ENCODE results near the gene KPNB1.

KPNB1 gene

DNA sequence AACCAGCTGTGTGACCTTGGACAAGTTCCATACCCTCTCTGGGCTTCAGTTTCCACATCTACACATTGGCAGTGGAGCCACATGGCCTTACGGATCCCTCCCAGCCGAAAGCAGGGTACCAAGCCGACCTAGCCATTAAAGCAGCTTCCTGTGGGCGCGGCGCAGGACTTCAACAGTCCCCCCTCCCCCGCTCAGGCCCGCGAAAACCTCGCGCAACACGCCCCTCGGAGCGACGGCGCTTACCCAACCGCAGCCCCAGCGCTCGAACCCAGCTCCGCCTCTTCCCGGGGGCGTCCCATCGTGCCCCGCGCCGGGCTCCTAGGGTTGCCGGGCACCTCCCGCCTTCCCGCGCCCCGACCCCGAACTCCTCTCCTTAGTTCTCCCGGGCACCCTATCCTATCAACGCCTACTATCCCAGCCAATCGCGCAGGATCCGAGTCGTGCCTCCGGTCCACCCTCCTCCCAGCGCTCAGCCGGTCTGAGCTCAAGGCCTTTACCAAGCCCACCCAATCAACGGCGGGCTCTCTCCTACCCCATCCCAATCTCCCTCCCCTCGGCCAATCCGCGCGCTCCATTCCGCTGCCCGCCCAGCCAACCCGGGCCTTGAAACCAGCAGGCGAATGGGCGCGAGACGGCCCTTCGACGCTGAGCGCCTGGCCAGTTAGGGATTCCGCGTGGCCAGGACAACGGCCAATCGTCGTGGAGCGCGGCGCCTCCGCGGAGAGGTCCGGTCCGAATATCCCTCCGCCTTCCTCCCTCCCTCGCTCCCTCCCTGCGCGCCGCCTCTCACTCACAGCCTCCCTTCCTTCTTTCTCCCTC is at the start of gene KPNB1:
Gene KPNB1, plus strand, starts transcription at position 767 of the 819 bp plus-strand sequence. CDS start 326 bp downstream, outside the sequence.
- peak; percentile 97 to 98 for DNase-seq (ENCODE audit: extremely low read depth in 1 of 2, low read depth in 1 of 2)

- DNase-seq (ENCODE audit: extremely low read depth in 1 of 2, low read depth in 1 of 2): no peak
These were observed 45.7 kb upstream of the KPNB1 start for GRCh38 chr17:47603830-47604597.

GRCh38 chr17:47604598-47604927 is 45.2 kb upstream of the KPNB1 start:
- no peak for DNase-seq (ENCODE audit: extremely low read depth in 1 of 2, low read depth in 1 of 2)

GRCh38 chr17:47605011-47605410 is 44.7 kb upstream of the KPNB1 start:
- no peak for DNase-seq (ENCODE audit: extremely low read depth in 1 of 2, low read depth in 1 of 2)

- DNase-seq (ENCODE audit: extremely low read depth in 1 of 2, low read depth in 1 of 2): no peak
These were observed 42.2 kb upstream of the KPNB1 start for GRCh38 chr17:47607481-47607880.

DNA sequence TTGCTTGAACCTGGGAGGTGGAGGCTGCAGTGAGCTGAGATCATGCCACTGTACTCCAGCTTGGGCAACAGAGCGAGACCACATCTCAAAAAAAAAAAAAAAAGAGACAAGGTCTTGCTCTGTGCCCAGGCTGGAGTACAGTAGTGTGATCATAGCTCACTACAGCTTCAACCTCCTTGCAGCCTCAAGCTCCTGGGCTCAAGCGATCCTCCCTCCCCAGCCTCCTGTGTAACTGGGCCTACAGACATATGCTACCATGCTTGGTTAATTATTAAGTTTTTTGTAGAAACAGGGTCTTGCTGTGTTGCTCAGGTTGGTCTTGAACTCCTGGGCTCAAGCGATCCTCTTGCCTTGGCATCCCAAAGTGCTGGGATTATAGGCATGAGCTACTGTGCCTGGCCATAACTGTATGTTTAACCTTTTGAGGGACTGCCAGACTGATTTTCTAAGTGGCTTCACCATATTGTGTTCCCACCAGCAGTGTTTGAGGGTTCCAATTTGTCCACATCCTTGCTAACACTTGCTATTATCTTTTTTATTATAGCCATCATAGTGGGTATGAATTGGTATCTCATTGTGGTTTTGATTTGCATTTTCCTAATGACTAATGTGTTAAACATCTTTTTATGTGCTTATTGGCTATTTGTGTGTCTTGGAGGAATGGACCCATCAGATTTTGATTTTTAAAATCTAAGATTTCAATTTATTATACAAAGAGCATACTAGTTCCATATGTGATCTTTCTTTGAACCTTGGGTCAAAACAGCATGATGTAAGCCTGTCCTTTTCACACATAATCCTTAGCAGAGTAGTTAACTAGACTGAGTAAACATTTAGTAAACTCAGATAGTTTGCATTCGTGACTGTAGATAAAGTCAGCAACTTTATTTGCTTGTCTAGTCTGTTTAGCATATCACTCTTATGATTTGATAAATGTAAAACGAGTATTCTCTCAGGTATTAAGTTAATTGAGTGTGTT is 38.1 kb upstream of the KPNB1 start:
- no peak for DNase-seq (ENCODE audit: extremely low read depth in 1 of 2, low read depth in 1 of 2)

DNA sequence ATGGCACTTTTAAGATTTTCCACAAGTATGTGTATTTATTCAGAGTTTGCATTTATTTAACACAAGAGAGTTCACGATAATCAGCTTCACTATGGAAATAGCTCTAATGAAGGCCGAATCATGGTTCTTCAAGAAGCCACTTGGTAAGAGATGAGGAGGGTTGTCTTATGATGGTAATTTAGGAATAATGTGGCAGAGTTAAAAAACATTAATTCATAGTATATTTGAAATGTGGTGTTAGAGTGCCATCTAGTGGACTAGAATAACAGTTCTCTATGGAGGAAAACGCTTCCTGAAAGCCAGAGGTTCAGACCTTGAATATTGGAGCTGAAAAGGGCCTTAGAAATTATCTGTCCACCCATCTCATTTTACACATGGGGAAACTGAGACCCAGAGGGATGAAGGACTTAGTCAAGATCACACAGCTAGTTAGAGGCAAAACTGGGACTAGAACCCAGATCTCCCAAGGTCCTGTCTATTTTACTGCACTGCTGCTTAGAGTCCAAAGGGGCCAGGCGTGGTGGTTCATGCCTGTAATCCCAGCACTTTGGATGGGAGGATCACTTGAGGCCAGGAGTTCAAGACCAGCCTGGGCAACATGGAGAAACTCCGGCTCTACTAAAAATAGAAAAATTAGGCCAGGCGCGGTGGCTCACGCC is 33.8 kb upstream of the KPNB1 start:
- DNase-seq (ENCODE audit: extremely low read depth in 1 of 2, low read depth in 1 of 2): no peak

- DNase-seq (ENCODE audit: extremely low read depth in 1 of 2, low read depth in 1 of 2): no peak
These were observed 31.3 kb upstream of the KPNB1 start for GRCh38 chr17:47618410-47618809.

DNA sequence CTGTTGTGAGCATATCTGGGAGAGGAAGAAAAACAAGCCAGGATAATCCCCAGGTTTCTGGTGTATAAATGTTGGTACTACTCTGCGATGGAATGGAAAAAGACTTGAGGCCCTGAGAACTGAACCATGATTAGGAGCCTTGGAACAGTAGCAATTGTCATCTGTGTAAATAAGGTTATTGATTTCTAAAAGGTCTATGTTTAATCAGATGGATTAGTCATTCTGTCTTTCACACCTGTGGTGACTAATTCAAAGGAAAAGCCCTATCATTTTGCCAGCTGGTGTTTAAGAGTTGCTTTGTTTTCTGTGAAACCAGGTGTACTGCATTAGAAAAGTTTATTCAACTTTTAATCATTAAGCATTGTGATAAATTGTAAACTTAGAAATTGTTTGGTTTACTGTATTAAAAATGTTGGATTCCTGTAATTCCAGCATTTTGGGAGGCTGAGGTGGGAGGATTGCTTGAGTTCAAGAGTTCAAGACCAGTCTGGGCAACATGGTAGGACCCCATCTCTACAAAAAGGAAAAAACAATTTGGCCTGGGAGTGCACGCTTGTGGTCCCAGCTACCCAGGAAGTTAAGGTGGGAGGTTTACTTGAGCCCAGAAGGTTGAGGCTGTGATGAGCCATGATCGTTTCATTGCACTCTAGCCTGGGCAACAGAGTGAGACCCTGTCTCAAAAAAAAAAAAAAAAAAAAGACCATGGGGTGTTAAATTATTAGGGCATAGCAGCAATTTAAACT is 29.0 kb upstream of the KPNB1 start:
- DNase-seq (ENCODE audit: extremely low read depth in 1 of 2, low read depth in 1 of 2): no peak

DNA sequence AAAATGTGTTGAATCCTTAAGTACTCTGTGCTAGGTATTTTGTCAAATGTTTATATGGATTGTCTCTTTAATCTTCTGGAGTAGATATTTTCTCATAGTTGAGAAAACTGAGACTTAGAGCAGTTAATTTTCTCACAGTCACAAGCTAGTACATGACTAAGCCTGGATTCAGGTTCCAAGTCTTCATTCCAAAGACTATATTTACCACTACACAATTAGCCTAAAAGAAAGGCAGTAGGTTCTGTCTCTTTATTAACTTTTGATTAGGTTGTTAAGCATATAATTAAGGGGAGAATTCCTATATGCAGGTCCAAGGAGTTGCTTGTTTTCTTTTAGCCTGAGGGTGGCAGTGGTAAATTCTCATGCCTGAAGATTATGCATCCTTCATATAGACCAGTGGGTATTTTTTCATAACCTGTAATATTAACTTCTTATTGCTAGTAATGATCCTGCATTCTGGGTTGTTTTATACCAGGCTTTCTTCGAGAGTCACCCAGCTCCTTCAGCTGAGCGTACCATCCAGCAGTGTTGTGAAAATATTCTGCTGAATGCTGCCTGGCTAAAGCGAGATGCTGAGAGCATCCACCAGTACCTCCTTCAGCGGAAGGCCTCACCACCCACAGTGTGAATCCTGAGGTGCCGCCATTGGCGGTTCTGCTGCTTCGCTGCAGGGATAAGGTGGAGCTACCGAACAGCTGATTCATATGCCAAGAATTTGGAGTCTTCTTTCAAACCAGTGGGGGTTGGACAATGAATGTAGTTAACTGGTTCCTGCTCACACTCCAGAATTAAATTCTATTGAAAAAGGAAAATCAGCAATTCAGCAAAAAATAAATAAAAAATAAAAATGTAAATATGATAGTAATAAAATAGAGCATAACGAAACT is 28.2 kb upstream of the KPNB1 start:
- no peak for DNase-seq (ENCODE audit: extremely low read depth in 1 of 2, low read depth in 1 of 2)

DNA sequence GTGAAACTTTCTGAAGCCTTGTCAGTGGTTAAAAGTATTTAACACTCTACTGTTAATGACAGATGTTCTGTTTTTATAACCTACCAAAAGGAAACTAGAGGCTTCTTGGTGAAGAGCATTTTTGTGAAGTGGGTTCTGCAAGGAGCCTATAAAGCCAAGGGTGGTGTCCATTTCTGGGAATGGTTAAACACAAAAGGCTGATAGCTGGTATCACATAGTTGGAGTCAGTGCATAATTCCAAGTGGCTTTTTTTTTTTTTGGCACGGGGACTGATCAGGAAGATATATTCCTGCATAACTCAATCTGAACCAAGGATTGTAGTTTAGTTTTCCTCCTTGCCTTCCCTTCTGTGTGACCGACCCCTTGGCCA is 27.6 kb upstream of the KPNB1 start:
- DNase-seq (ENCODE audit: extremely low read depth in 1 of 2, low read depth in 1 of 2): no peak

- no peak for DNase-seq (ENCODE audit: extremely low read depth in 1 of 2, low read depth in 1 of 2)
These were observed 25.0 kb upstream of the KPNB1 start for GRCh38 chr17:47624727-47625068.

GRCh38 chr17:47628014-47628566 is 21.6 kb upstream of the KPNB1 start:
- no peak for DNase-seq (ENCODE audit: extremely low read depth in 1 of 2, low read depth in 1 of 2)

DNA sequence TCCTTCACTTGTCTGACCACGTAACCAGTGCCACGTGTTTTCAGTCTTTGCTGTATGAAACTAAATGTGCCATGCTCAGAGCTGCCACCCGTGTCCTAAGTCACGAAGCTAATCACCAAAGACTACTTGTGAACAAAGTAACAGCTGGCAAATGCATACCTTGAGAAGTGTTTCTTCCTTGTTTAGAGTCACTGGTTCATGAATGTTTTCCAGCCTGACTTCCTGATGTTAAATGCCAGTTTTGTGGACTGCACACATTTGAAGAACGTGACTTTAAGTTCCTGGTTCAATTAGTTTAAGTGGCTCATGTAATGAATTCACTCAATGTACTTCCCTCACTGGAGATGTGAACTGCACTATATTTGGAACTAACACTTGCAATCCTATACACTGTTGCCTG is 19.9 kb upstream of the KPNB1 start:
- no peak for DNase-seq (ENCODE audit: extremely low read depth in 1 of 2, low read depth in 1 of 2)

- no peak for DNase-seq (ENCODE audit: extremely low read depth in 1 of 2, low read depth in 1 of 2)
These were observed 19.1 kb upstream of the KPNB1 start for GRCh38 chr17:47630614-47631013.

GRCh38 chr17:47632991-47633390 is 16.7 kb upstream of the KPNB1 start:
- no peak for DNase-seq (ENCODE audit: extremely low read depth in 1 of 2, low read depth in 1 of 2)

DNA sequence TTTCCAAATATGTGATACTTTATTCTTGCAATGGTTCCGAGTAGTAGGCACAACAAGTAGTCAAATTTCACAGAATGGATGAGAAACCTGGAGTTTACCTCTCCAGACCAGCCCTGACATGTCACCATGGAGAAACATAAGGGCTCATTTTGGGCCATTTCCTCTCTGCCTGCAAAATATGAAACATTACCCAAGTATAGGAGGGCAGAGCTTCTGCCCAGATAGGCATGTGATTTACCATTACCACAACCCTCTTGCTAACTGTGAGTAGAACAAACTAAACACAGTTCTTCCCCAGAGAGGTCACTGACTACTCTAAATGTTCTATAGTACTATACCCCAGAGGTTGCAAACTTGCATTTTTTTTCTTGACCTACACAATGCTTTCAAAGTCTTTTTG is 15.7 kb upstream of the KPNB1 start:
- DNase-seq (ENCODE audit: extremely low read depth in 1 of 2, low read depth in 1 of 2): no peak

DNA sequence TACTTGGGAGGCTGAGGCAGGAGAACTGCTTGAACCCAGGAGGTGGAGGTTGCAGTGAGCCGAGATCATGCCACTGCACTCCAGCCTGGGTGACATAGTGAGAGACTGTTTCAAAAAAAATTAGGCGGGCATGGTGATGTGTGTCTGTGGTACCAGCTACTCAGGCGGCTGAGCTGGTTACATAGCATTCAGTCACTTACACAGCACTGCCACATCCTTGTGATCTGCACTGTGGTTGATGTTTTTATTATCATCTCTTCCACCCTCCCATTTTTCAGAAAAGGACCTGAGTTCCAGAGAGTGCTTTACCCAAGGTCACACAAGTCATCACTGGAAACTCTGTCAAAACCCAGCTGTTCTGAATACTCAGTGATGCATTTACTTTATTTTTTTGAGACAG is 14.8 kb upstream of the KPNB1 start:
- DNase-seq (ENCODE audit: extremely low read depth in 1 of 2, low read depth in 1 of 2): no peak

GRCh38 chr17:47635734-47636133 is 14.0 kb upstream of the KPNB1 start:
- DNase-seq (ENCODE audit: extremely low read depth in 1 of 2, low read depth in 1 of 2): no peak
